Pancreas (tissue), 10 donors: ENCODE results near the gene QRICH1. TPM values are rescaled to one million over a fixed set of nuclear protein-coding genes. Genes with fewer than 3 reads are reported as not detected.

ENCODE experiments used
- ATAC-seq, 4 donors: fragments of 200-7000 bp; cut with Tn5 transposase; one replicate each; pipeline versions ENCODE4 v1.8.0 to v1.9.1; 2020; ENCODE audit warnings: mild to moderate bottlenecking in 4 of 4, moderate library complexity in 4 of 4
- DNase-seq, 6 donors: peaks; one replicate each; pipeline ENCODE4 v3.0.0-alpha.2; 2020
- FAIRE-seq: peaks from 2 replicates; lab custom pipeline; 2012; peaks lifted over from hg19 to GRCh38; lab: Jason Lieb, UNC
- H3K27ac ChIP-seq, 4 donors: fragments of 200-600 bp; sonication (generic); 1 replicate in 3 of 4; 2 replicates in 1 of 4; pipeline versions ENCODE4 v1.5.0 to v1.8.0; 2020
- H3K27me3 ChIP-seq, 4 donors: fragments of 200-600 bp; one replicate each; pipeline ENCODE4 v1.8.0; 2021
- H3K36me3 ChIP-seq, 3 donors: fragments of 200-600 bp; sonication (generic) in 1 of 3; one replicate each; pipeline versions ENCODE4 v1.5.0 to v1.8.0; 2020 to 2021
- H3K4me1 ChIP-seq, 3 donors: fragments of 200-600 bp; one replicate each; pipeline ENCODE4 v1.8.0; 2021
- H3K4me3 ChIP-seq, 4 donors: fragments of 200-600 bp; sonication (generic) in 2 of 4; one replicate each; pipeline versions ENCODE4 v1.5.0 to v1.8.0; 2020 to 2021
- H3K9me3 ChIP-seq, 4 donors: fragments of 200-600 bp; one replicate each; pipeline ENCODE4 v1.8.0; 2021
- CTCF ChIP-seq, 4 donors: fragments of 200-600 bp; sonication (generic) in 3 of 4; IDR thresholded peaks; one replicate each; pipeline versions ENCODE4 v1.5.0 to v1.8.0; 2021; ENCODE audit warnings: antibody characterized with exemption in 4 of 4
- WGBS, 2 donors: extraction: QIAGEN DNeasy Blood & Tissue Kit; methylation state at CpG; one replicate each; pipeline ENCODE4 v1.1.7; 2013; 5-methylcytosine and 5-hydroxymethylcytosine counted together
- intact Hi-C, 3 donors: fragments of 100-400 bp; cut with DNase I; formaldehyde crosslinking; loops; one replicate each; pipeline versions ENCODE4 v1.11.1 to v1.14.2; 2022
- polyA plus RNA-seq, 2 donors: library from polyadenylated mRNA; stranded (reverse); fragments of 200-250 nt; gene quantifications; one replicate each; pipeline ENCODE4 v1.2.3, GENCODE V29; 2013
- total RNA-seq, 6 donors: library from RNA; stranded (reverse); fragmentation: NEBNext Ultra II Directional in 4 of 6; extraction: Animal tissue kit (Norgen Biotek cat#: 25700) in 4 of 6; gene quantifications; one replicate each; pipeline versions ENCODE4 v1.2.1 to v1.2.4, GENCODE V29; 2021 to 2023
- donor health status: healthy with polysubstance abuse.
- donor health status: DM: no; HTN: no; CAD: no; lungs with moderate emphysema.
- donor health status: DM: no; HTN: no; CAD: no.
- donor health status: control.
- donor health status: control.
- donor health status: Bipolar disorder and iron deficiency.
- donor health status: DM: yes; HTN: yes; CAD: no.
- donor health status: DM: no; HTN: no; CAD: no.
- donor health status: DM: no; HTN: no; CAD: no.
- donor health status: DM: yes; HTN: yes; CAD: no.

Gene QRICH1
- total and polyA plus RNA-seq, 8 donors = 20.9 to 48.1 (median 30.4) TPM

GRCh38 chr3:49122451-49122850 is 28.6 kb upstream of the QRICH1 start:
- DNase-seq (no peak), ATAC-seq (no peak), FAIRE-seq (no peak)
- peaks cover 3 to 44% (median 10%) of the 10 kb centered on the region in 3 donors for H3K36me3 ChIP-seq
- 91 to 95% methylated on average over 7 of the region's 7 CpGs for WGBS, 2 donors
- TF ChIP-seq CTCF (IDR thresholded peaks at IDR 0.05) = no peak
- H3K4me1 ChIP-seq = peaks cover 6 to 8% (median 8%) of the 10 kb centered on the region in 3 donors
- intact Hi-C loops = no loop called here
- H3K9me3 ChIP-seq = no peaks in the 10 kb centered on the region
- H3K4me3 ChIP-seq = no peak overlapping the region
- H3K27me3 ChIP-seq = no peaks in the 10 kb centered on the region
- no peak overlapping the region for H3K27ac ChIP-seq

- no peak for TF ChIP-seq CTCF (IDR thresholded peaks at IDR 0.05)
- no peak overlapping the region for H3K27ac ChIP-seq
- no peak for ATAC-seq
- H3K4me1 ChIP-seq = peaks cover 6 to 8% (median 8%) of the 10 kb centered on the region in 3 donors
- intact Hi-C loops = no loop called here
- no peak for DNase-seq
- no peak overlapping the region for H3K4me3 ChIP-seq
- H3K9me3 ChIP-seq = no peaks in the 10 kb centered on the region
- H3K36me3 ChIP-seq = peaks cover 5 to 48% (median 14%) of the 10 kb centered on the region in 3 donors
- FAIRE-seq = no peak
- 93 to 96% methylated on average over 12 of the region's 12 CpGs for WGBS, 2 donors
- no peaks in the 10 kb centered on the region for H3K27me3 ChIP-seq
These were observed 28.2 kb upstream of the QRICH1 start for GRCh38 chr3:49122022-49122421.

GRCh38 chr3:49121132-49121736 is 27.4 kb upstream of the QRICH1 start:
- DNase-seq = no peak
- Histone ChIP-seq H3K27me3 (no peaks in the 10 kb centered on the region), H3K9me3 (no peaks in the 10 kb centered on the region), H3K27ac (peak overlapping the region; percentile 69 to 92 (median 88)), H3K36me3 (peaks cover 13 to 56% (median 18%) of the 10 kb centered on the region in 3 donors), H3K4me1 (peaks cover 6 to 8% (median 8%) of the 10 kb centered on the region in 3 donors), H3K4me3 (peak overlapping the region; percentile 62 to 99 (median 98))
- peak in 2 of 4 donors; percentile 20 to 21 for ATAC-seq
- intact Hi-C loops = no loop called here
- no peak for TF ChIP-seq CTCF (IDR thresholded peaks at IDR 0.05)
- WGBS, 2 donors = 75 to 78% methylated on average over 17 of the region's 17 CpGs
- no peak for FAIRE-seq

GRCh38 chr3:49120438-49121131 is 26.7 kb upstream of the QRICH1 start, which contains the start of gene USP19:
Gene USP19, minus strand, starts transcription at chr3:49120823. Its CDS starts 1,678 bp downstream, at chr3:49119145.
- Histone ChIP-seq H3K4me3 (peak within 1 kb of the TSS; percentile 62 to 99 (median 98)), H3K9me3 (no peaks in the 10 kb centered on the region), H3K36me3 (peaks cover 17 to 58% (median 24%) of the 10 kb centered on the region in 3 donors), H3K27me3 (no peaks in the 10 kb centered on the region), H3K27ac (peak within 1 kb of the TSS; percentile 69 to 92 (median 88)), H3K4me1 (peaks cover 6 to 8% (median 8%) of the 10 kb centered on the region in 3 donors)
- DNase-seq (peak; percentile 93 to 97 (median 95)), FAIRE-seq (no peak), ATAC-seq (peak; percentile 95 to 97 (median 96))
- 1% methylated on average over 62 to 70 of the region's 70 CpGs for WGBS, 2 donors
- intact Hi-C loops = no loop called here
- TF ChIP-seq CTCF (IDR thresholded peaks at IDR 0.05) = no peak
